Measurements from ENCODE around the gene RAB8B. TPM values are rescaled to one million over a fixed set of nuclear protein-coding genes. Genes with fewer than 3 reads are reported as not detected.
A peak's percentile ranks its signal among the peaks of the same experiment; 100 is the strongest.

The RAB8B gene
- total RNA-seq, 4 donors from 2014 or later: 7.2 to 33.4 (median 14.3) TPM

- no peaks in the 10 kb centered on the region for H3K36me3 ChIP-seq
Measured at GRCh38 chr15:63287109-63287508, 97.7 kb downstream of the RAB8B start.

GRCh38 chr15:63288342-63288741, 98.9 kb downstream of the RAB8B start:
- TF ChIP-seq CTCF (IDR thresholded peaks at IDR 0.05 in 4 of 5, conservative IDR thresholded peaks at IDR 0.05 in 1 of 5) (no peak), POLR2A (IDR thresholded peaks at IDR 0.05) (no peak)
- H3K4me3 ChIP-seq: no peak overlapping the region
- peaks cover 0 to 5% of the 10 kb centered on the region in 2 donors for H3K4me1 ChIP-seq
- no peaks in the 10 kb centered on the region for H3K36me3 ChIP-seq
- intact Hi-C loops (cut with DNase I; ENCODE audit: low total_unique reads) (loop anchor here (10.0 kb wide), 1 partner anchor 306 kb away; the partner anchor contains the start of gene FBXL22), in situ Hi-C loops (cut with MboI; ENCODE audit: low sequenced_read_pairs in 4 of 4) (loop anchor here in 1 of 4 donors (25.0 kb wide), 1 partner anchor 299 kb away; the partner anchor contains the start of gene FBXL22)
- no peak for DNase-seq
- no peak for ATAC-seq
- H3K9me3 ChIP-seq: no peaks in the 10 kb centered on the region
- no peaks in the 10 kb centered on the region for H3K27me3 ChIP-seq
- H3K27ac ChIP-seq: no peak overlapping the region

More at GRCh38 chr15:63287109-63287508, 97.7 kb downstream of the RAB8B start:
- intact Hi-C loops (cut with DNase I; ENCODE audit: low total_unique reads) (loop anchor here (1.0 to 10.0 kb wide), 2 partner anchors 115 to 308 kb away; partner anchors contain the start of gene FBXL22), in situ Hi-C loops (cut with MboI; ENCODE audit: low sequenced_read_pairs in 4 of 4) (loop anchor here in 1 of 4 donors (25.0 kb wide), 1 partner anchor 300 kb away; the partner anchor contains the start of gene FBXL22)
- Histone ChIP-seq H3K9me3 (no peaks in the 10 kb centered on the region), H3K4me3 (no peak overlapping the region), H3K4me1 (peaks cover 0 to 5% of the 10 kb centered on the region in 2 donors), H3K27me3 (no peaks in the 10 kb centered on the region), H3K27ac (no peak overlapping the region)
- TF ChIP-seq POLR2A (IDR thresholded peaks at IDR 0.05) (no peak), CTCF (IDR thresholded peaks at IDR 0.05 in 4 of 5, conservative IDR thresholded peaks at IDR 0.05 in 1 of 5) (no peak)
- DNase-seq (no peak), ATAC-seq (no peak)

GRCh38 chr15:63288778-63289378, 99.5 kb downstream of the RAB8B start:
- Histone ChIP-seq H3K36me3 (no peaks in the 10 kb centered on the region), H3K27me3 (no peaks in the 10 kb centered on the region), H3K4me3 (no peak overlapping the region), H3K27ac (no peak overlapping the region), H3K4me1 (peaks cover 0 to 5% of the 10 kb centered on the region in 2 donors), H3K9me3 (no peaks in the 10 kb centered on the region)
- TF ChIP-seq POLR2A (IDR thresholded peaks at IDR 0.05) (no peak), CTCF (IDR thresholded peaks at IDR 0.05 in 4 of 5, conservative IDR thresholded peaks at IDR 0.05 in 1 of 5) (peak in 4 of 5 experiments; percentile 38 to 71 (median 69))
- intact Hi-C loops (cut with DNase I; ENCODE audit: low total_unique reads) (loop anchor here (10.0 kb wide), 1 partner anchor 306 kb away; the partner anchor contains the start of gene FBXL22), in situ Hi-C loops (cut with MboI; ENCODE audit: low sequenced_read_pairs in 4 of 4) (loop anchor here in 1 of 4 donors (25.0 kb wide), 1 partner anchor 298 kb away; the partner anchor contains the start of gene FBXL22)
- ATAC-seq (peak; percentile 61 to 74), DNase-seq (no peak)

GRCh38 chr15:63291507-63291906, 102.1 kb downstream of the RAB8B start:
- TF ChIP-seq POLR2A (IDR thresholded peaks at IDR 0.05): no peak
- no peak for TF ChIP-seq CTCF (IDR thresholded peaks at IDR 0.05 in 4 of 5, conservative IDR thresholded peaks at IDR 0.05 in 1 of 5)
- H3K4me1 ChIP-seq: peaks cover 0 to 5% of the 10 kb centered on the region in 2 donors
- DNase-seq (no peak), ATAC-seq (no peak)
- in situ Hi-C loops (cut with MboI; ENCODE audit: low sequenced_read_pairs in 4 of 4) (loop anchor here (5.0 to 25.0 kb wide), 4 partner anchors 103 to 296 kb away; partner anchors contain the start of gene FBXL22 (in 1 of the 4)), intact Hi-C loops (cut with DNase I; ENCODE audit: low total_unique reads) (no loop called here)
- no peak overlapping the region for H3K4me3 ChIP-seq
- H3K27me3 ChIP-seq: no peaks in the 10 kb centered on the region
- no peaks in the 10 kb centered on the region for H3K36me3 ChIP-seq
- H3K9me3 ChIP-seq: no peaks in the 10 kb centered on the region
- peak overlapping the region in 1 of 4 donors; percentile 23 for H3K27ac ChIP-seq
